Endometrium (tissue), 2 donors: ENCODE data around the gene CDC73.
"Not testable (repeated sequence)": the region's sequence is repeated elsewhere in the genome, so short reads cannot be mapped to it uniquely, and the experiment has no call there.

Source experiments
- FAIRE-seq: peaks from 2 replicates; lab custom pipeline; 2012; peaks lifted over from hg19 to GRCh38; lab: Jason Lieb, UNC
- donor health status: control.
- donor health status: control.

CDC73 gene

DNA sequence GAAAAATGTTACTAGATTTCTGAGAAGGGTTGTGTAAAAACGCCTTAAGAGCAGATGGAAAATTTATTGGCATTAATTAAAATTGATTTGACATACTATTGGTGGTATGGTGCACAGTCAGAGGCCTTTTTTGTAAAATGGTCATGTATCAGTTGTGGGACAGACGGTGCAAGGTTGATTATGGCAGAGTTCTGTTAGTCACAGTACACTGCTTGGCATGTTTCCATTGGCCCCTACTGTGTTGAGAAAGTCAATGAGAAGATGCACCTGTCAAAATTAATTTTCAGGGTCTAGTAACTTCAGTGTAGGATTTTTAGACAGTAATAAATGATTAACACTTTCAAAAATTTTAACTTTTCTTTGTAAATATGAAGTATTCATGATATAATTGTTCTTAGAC, 60.2 kb downstream of the CDC73 start:
- no peak for FAIRE-seq

DNA sequence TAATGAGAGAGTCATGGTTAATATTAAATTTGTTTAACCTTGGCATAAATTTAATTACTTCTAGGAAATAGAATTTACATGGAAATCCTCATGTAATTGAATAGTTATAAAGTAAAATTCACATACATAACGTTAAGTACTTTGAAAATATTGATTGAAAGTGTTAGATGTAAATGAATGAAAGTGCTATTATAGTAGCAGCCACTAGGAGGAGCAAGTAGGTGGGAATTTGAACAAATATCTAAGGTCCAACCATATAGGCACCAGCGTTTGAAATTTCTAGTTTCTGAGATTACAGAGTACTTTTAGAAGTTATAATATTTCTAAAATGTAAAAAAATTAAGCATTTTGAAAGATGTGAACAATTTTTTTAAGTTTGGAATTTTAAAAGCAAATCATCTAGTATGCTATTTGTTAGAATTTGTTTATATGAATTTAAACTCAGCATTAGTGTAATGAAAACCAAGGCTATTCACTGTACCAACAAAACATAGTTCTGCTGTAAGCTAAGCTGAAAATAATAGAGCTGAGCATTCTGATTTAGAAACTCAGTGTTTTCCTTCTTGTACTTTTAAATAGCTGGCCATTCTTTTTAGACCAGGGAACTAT, 61.3 kb downstream of the CDC73 start:
- FAIRE-seq: peak; percentile 96

DNA sequence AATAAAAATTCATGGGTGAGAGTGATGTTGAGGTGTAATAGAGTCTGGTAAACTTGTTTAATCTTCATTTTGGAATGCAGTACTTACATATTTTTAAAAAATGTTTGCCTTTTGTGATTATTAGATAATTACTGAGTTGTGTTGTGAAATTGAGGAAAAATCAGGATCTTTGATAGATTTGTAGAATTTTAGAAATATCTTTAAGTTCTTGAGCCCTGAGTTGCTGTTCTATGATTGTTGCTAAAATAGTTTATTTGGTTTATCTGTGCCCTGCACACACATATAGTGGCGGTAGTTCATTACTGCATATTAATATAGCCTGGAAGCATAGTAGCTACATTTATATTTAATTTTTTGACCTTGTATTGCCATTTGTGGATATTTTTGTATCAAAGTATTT, 62.9 kb downstream of the CDC73 start:
- no peak for FAIRE-seq

GRCh38 chr1:193185211-193185610, 63.4 kb downstream of the CDC73 start:
- FAIRE-seq: no peak

- no peak for FAIRE-seq
Measured at GRCh38 chr1:193185901-193186731, 64.3 kb downstream of the CDC73 start, which contains the start of gene B3GALT2. TSS of gene B3GALT2 (minus strand) at chr1:193186613. CDS start at chr1:193181562, 5,051 bp downstream.

- FAIRE-seq: no peak
Measured at GRCh38 chr1:193187114-193187513, 65.3 kb downstream of the CDC73 start.

DNA sequence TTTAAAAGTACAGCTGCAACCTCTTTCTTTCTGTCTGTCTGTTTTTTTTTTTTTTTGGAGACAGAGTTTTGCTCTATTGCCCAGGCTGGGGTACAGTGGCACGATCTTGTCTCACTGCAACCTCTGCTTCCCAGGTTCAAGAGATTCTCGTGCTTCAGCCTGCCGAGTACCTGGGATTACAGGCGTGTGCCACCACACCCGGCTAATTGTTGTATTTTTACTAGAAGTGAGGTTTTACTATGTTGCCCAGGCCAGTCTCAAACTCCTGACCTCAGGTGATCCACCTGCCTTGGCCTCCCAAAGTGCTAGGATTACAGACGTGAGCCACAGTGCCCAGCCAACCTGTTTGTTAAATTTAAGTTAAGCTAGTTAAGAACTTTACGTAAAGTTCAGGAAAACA, 67.1 kb downstream of the CDC73 start:
- not testable (repeated sequence) for FAIRE-seq

- no peak for FAIRE-seq
Measured at GRCh38 chr1:193189442-193190095, 67.7 kb downstream of the CDC73 start.

GRCh38 chr1:193190096-193190744, 68.4 kb downstream of the CDC73 start:
- peak; percentile 71 for FAIRE-seq

- FAIRE-seq: no peak
Measured at GRCh38 chr1:193192586-193192985, 70.8 kb downstream of the CDC73 start.

- FAIRE-seq: no peak
Measured at GRCh38 chr1:193199940-193200339, 78.1 kb downstream of the CDC73 start.

DNA sequence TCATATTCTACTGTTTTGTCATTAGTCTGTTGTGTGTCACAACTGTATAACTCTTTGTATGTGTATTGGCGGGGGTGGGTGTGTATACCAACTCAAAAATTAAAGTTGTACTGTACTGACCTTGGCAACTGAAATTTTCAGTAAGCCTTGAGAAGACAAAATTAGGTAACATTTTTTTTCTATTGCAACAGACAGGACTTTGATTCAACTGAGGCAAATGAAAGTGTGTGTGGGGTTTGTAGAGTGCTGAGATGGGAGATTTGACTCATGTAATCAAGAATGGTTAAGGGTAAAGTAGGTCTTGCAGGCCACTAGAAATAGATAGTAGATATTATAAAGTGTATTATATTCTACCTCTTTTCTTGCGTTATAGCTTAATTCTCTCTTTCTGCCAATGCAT, 79.2 kb downstream of the CDC73 start:
- no peak for FAIRE-seq

- FAIRE-seq: no peak
Measured at GRCh38 chr1:193210996-193211395, 89.2 kb downstream of the CDC73 start.

GRCh38 chr1:193211539-193211938, 89.7 kb downstream of the CDC73 start:
- FAIRE-seq: no peak

DNA sequence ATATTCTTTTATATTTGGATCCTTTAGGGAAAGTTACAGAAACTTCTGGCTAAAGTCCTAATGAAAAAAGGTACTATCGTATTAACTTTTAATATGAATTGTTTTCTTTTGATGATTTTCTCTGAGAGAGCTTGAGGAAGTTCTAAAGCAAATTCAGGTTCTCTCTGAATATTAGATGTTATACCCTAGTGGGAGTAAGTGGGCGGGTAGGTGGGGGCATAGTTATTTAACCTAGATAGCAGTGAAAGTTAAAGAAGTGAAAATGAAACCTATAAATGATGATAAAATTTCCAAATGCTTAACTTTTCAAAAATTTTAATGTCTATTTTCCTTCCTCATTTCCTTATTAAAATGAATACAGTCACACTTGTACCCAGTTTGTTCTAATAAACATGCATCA, 90.8 kb downstream of the CDC73 start:
- no peak for FAIRE-seq

DNA sequence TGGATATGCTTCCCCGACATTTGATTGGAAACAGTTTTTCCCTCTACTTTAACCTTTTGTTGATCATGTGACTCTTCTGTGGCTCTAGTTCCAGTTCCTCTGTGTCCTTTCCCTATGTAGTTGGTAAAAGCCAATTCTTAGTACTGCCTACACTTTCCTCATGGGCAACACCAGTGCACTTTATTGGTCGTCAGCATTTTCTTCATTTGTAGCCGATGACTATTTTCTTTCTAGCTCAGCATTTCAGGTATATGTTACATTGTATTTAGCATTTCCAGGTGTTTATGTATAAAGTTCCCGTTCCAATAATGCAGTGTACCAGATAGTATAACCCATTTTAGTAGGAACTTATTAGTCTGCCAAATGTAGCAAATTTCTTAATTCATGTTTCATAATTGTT, 92.2 kb downstream of the CDC73 start:
- FAIRE-seq: no peak

- no peak for FAIRE-seq
Measured at GRCh38 chr1:193216920-193217319, 95.1 kb downstream of the CDC73 start.

DNA sequence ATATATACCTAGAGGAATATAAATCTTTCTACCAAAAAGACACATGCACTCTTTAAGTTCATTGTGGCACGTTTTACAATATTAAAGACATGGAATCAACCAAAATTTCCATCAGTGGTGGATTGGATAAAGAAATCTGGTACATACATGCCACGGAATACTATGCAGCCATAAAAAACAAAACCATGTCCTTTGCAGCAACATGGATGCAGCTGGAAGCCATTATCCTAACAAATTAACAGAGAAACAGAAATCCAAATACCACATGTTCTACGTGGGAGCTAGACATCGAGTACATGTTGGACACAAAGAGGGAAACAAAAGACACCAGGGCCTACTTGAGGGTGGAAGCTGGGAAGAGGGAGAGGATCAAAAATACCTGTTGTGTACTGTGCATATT, 97.6 kb downstream of the CDC73 start:
- FAIRE-seq: no peak

GRCh38 chr1:193221651-193222050, 99.8 kb downstream of the CDC73 start:
- no peak for FAIRE-seq

GRCh38 chr1:193222056-193222615, 100.3 kb downstream of the CDC73 start:
- no peak for FAIRE-seq

- no peak for FAIRE-seq
Measured at GRCh38 chr1:193229136-193229535, 107.3 kb downstream of the CDC73 start.

DNA sequence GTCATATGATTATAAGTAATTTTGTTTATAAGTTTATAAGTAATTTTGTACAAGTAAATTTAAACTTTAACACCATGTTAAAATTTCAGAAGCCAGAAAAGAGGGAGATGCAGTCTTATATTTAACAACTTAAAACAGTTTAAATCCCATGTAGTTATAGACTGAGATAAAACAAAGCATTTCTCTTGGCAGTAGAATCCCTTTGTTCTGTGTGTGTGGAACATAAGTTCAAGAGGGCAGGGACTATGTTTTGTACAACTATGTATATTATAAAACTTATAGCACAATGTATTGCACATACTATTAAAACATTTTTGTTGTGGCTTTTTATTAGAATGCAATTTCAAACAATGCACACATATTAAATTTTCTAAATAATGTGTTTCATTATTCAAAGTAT, 109.3 kb downstream of the CDC73 start:
- peak; percentile 33 for FAIRE-seq
